Liver (tissue), 3 donors: ENCODE results near the gene FADS6.

ENCODE experiments used
- FOXA1 ChIP-seq: IDR thresholded peaks from 2 replicates; pipeline ENCODE4 v1.6.1; 2016; ENCODE audit warnings: antibody characterized with exemption
- GABPA ChIP-seq, 2 donors: IDR thresholded peaks in 1 of 2; conservative IDR thresholded peaks in 1 of 2; 2 replicates each; pipeline ENCODE4 v1.6.1; 2016; ENCODE audit warnings: antibody characterized with exemption in 2 of 2, mild to moderate bottlenecking in 1 of 2, moderate library complexity in 1 of 2
- JUND ChIP-seq, 2 donors: IDR thresholded peaks; 2 replicates each; pipeline ENCODE4 v1.6.1; 2016; ENCODE audit warnings: antibody characterized with exemption in 2 of 2
- NR2F2 ChIP-seq: IDR thresholded peaks from 2 replicates; pipeline ENCODE4 v1.6.1; 2016; ENCODE audit warnings: antibody characterized with exemption
- RAD21 ChIP-seq, 2 donors: IDR thresholded peaks; 2 replicates each; pipeline ENCODE4 v1.6.1; 2016; ENCODE audit warnings: antibody characterized with exemption in 2 of 2, mild to moderate bottlenecking in 2 of 2
- REST ChIP-seq: IDR thresholded peaks from 2 replicates; pipeline ENCODE4 v1.6.1; 2016; ENCODE audit warnings: antibody characterized with exemption, mild to moderate bottlenecking
- SP1 ChIP-seq: IDR thresholded peaks from 2 replicates; pipeline ENCODE4 v1.6.1; 2018; ENCODE audit warnings: antibody characterized with exemption, mild to moderate bottlenecking
- TAF1 ChIP-seq: conservative IDR thresholded peaks from 2 replicates; pipeline ENCODE4 v1.6.1; 2016; ENCODE audit warnings: antibody characterized with exemption, mild to moderate bottlenecking
- YY1 ChIP-seq: IDR thresholded peaks from 2 replicates; pipeline ENCODE4 v1.6.1; 2016; ENCODE audit warnings: antibody characterized with exemption, mild to moderate bottlenecking
- TF ChIP-seq, protein P1 (sequence below): IDR thresholded peaks from 2 replicates; pipeline ENCODE4 v1.6.1; 2016; ENCODE audit warnings: antibody characterized with exemption
- TF ChIP-seq, protein P2 (sequence below): fragments of 150-350 bp; IDR thresholded peaks from 2 replicates; pipeline ENCODE4 v1.5.1; 2017; ENCODE audit warnings: improper control_type of control experiment, low read depth, low read length; ENCODE audit not compliant: missing input control
- TF ChIP-seq, protein P3 (sequence below): IDR thresholded peaks from 2 replicates; pipeline ENCODE4 v1.6.1; 2016; ENCODE audit warnings: antibody characterized with exemption
- TF ChIP-seq, protein P4 (sequence below): IDR thresholded peaks from 2 replicates; pipeline ENCODE4 v1.6.1; 2016; ENCODE audit warnings: antibody characterized with exemption
- donor health status: healthy.
- donor health status: healthy.

DNA sequence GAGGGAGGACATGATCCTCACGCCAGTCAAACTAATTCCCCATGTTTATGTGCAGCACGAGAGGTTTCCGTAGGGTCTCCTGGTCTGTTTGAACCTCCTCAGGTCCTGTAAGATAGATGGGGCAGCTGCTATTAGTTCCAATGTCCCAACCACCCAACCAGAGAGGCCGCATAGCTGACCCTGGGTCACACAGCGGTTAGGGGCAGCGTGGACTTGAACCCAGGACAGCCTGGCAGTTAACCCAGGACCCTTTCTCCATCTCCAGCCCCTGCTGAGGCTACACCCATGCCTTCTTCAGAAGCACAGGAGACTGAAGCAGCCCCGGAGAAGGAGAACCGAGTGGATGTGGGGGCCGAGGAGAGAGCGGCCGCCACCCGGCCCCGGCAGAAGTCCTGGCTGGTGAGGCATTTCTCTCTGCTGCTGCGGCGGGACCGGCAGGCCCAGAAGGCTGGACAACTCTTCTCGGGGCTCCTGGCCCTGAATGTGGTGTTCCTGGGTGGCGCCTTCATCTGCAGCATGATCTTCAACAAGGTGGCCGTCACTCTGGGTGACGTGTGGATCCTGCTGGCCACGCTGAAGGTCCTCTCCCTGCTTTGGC is 47.8 kb upstream of the FADS6 start:
- TF ChIP-seq, protein P1, sequence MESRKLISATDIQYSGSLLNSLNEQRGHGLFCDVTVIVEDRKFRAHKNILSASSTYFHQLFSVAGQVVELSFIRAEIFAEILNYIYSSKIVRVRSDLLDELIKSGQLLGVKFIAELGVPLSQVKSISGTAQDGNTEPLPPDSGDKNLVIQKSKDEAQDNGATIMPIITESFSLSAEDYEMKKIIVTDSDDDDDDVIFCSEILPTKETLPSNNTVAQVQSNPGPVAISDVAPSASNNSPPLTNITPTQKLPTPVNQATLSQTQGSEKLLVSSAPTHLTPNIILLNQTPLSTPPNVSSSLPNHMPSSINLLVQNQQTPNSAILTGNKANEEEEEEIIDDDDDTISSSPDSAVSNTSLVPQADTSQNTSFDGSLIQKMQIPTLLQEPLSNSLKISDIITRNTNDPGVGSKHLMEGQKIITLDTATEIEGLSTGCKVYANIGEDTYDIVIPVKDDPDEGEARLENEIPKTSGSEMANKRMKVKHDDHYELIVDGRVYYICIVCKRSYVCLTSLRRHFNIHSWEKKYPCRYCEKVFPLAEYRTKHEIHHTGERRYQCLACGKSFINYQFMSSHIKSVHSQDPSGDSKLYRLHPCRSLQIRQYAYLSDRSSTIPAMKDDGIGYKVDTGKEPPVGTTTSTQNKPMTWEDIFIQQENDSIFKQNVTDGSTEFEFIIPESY, result no peak
- TF ChIP-seq TAF1, result no peak
- TF ChIP-seq, protein P2, sequence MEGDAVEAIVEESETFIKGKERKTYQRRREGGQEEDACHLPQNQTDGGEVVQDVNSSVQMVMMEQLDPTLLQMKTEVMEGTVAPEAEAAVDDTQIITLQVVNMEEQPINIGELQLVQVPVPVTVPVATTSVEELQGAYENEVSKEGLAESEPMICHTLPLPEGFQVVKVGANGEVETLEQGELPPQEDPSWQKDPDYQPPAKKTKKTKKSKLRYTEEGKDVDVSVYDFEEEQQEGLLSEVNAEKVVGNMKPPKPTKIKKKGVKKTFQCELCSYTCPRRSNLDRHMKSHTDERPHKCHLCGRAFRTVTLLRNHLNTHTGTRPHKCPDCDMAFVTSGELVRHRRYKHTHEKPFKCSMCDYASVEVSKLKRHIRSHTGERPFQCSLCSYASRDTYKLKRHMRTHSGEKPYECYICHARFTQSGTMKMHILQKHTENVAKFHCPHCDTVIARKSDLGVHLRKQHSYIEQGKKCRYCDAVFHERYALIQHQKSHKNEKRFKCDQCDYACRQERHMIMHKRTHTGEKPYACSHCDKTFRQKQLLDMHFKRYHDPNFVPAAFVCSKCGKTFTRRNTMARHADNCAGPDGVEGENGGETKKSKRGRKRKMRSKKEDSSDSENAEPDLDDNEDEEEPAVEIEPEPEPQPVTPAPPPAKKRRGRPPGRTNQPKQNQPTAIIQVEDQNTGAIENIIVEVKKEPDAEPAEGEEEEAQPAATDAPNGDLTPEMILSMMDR, result no peak
- TF ChIP-seq, protein P3, sequence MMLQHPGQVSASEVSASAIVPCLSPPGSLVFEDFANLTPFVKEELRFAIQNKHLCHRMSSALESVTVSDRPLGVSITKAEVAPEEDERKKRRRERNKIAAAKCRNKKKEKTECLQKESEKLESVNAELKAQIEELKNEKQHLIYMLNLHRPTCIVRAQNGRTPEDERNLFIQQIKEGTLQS, result no peak
- no peak for TF ChIP-seq REST
- TF ChIP-seq NR2F2, result no peak
- TF ChIP-seq, protein P4, sequence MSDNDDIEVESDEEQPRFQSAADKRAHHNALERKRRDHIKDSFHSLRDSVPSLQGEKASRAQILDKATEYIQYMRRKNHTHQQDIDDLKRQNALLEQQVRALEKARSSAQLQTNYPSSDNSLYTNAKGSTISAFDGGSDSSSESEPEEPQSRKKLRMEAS, result no peak
- TF ChIP-seq YY1, result no peak
- TF ChIP-seq GABPA (IDR thresholded peaks at IDR 0.05 in 1 of 2, conservative IDR thresholded peaks at IDR 0.05 in 1 of 2), result no peak
- TF ChIP-seq JUND (IDR thresholded peaks at IDR 0.05), result no peak
- TF ChIP-seq RAD21 (IDR thresholded peaks at IDR 0.05), result no peak
- TF ChIP-seq SP1, result no peak
- TF ChIP-seq FOXA1, result no peak
